B cell (primary cell): ENCODE results near the gene CD4. TPM values are rescaled to one million over a fixed set of nuclear protein-coding genes. Genes with fewer than 3 reads are reported as not detected.

Source experiments
- ATAC-seq: fragments of 200-7000 bp; cut with Tn5 transposase; one replicate; pipeline ENCODE4 v1.10.0; 2021; ENCODE audit warnings: low read depth, mild to moderate bottlenecking, moderate number of reproducible peaks, moderate library complexity
- CTCF ChIA-PET: fragments of 350-600 bp; sonication (Branson Sonifier 250); formaldehyde crosslinking; loops from one replicate; lab custom pipeline; 2021; ENCODE audit warnings: antibody characterized with exemption, inconsistent platforms; lab: Charles Lee
- POLR2A ChIA-PET: fragments of 350-600 bp; sonication (Branson Sonifier 250); formaldehyde crosslinking; loops from one replicate; lab custom pipeline; 2021; ENCODE audit warnings: antibody characterized with exemption; lab: Charles Lee
- DNase-seq: peaks from one replicate; pipeline ENCODE4 v3.0.0; 2013
- H2AFZ ChIP-seq: 2 replicates; pipeline ENCODE4 v1.6.1; 2012; ENCODE audit warnings: mild to moderate bottlenecking, low read depth, low read length; ENCODE audit not compliant: insufficient read depth, poor library complexity, severe bottlenecking
- H3K27ac ChIP-seq, 2 donors: 1 replicate in 1 of 2; 2 replicates in 1 of 2; pipeline ENCODE4 v1.5.1; 2012 to 2013; ENCODE audit warnings: low read length in 2 of 2, mild to moderate bottlenecking in 2 of 2, moderate library complexity in 1 of 2
- H3K27me3 ChIP-seq, 4 experiments: fragments of 200-600 bp in 1 of 4; sonication (generic) in 1 of 4; replicated peaks in 1 of 4; 1 replicate in 2 of 4; 2 replicates in 2 of 4; pipeline versions ENCODE4 v1.6.1 to v1.7.0; 2013 to 2016; ENCODE audit warnings: low read length in 3 of 4, mild to moderate bottlenecking in 2 of 4, mixed read lengths in 1 of 4, moderate library complexity in 1 of 4; ENCODE audit not compliant: insufficient read depth in 4 of 4, control insufficient read depth in 3 of 4; ENCODE audit errors: control extremely low read depth in 1 of 4
- H3K36me3 ChIP-seq, 2 experiments: replicated peaks in 1 of 2; 1 replicate in 1 of 2; 2 replicates in 1 of 2; pipeline versions ENCODE4 v1.6.1 to v1.7.1; 2013; ENCODE audit warnings: low read length in 1 of 2; ENCODE audit not compliant: insufficient read depth in 2 of 2, control insufficient read depth in 1 of 2; ENCODE audit errors: control extremely low read depth in 1 of 2, extremely low read depth in 1 of 2
- H3K4me1 ChIP-seq, 2 donors: fragments of 200-600 bp in 1 of 2; sonication (generic) in 1 of 2; 1 replicate in 1 of 2; 2 replicates in 1 of 2; pipeline versions ENCODE4 v1.5.1 to v1.6.1; 2013 to 2017; ENCODE audit warnings: low read length in 2 of 2; ENCODE audit not compliant: control insufficient read depth in 2 of 2, insufficient read depth in 2 of 2
- H3K4me2 ChIP-seq: replicated peaks from 2 replicates; pipeline ENCODE3; 2012; ENCODE audit warnings: mild to moderate bottlenecking, low read depth, low read length; ENCODE audit not compliant: poor library complexity, severe bottlenecking
- H3K4me3 ChIP-seq, 5 experiments: fragments of 200-600 bp in 1 of 5; sonication (generic) in 1 of 5; 1 replicate in 3 of 5; 2 replicates in 2 of 5; pipeline versions ENCODE4 v1.5.1 to v1.7.0; 2011 to 2016; ENCODE audit warnings: low read length in 4 of 5, mild to moderate bottlenecking in 4 of 5, low read depth in 2 of 5, control low read depth in 1 of 5, moderate library complexity in 1 of 5; ENCODE audit not compliant: insufficient read depth in 1 of 5; ENCODE audit errors: control extremely low read depth in 1 of 5, extremely low read depth in 1 of 5
- H3K79me2 ChIP-seq: fragments of 200-600 bp; sonication (generic); one replicate; pipeline ENCODE4 v1.6.0; 2016; ENCODE audit warnings: low read length; ENCODE audit not compliant: control insufficient read depth, insufficient read depth
- H3K9ac ChIP-seq: fragments of 200-600 bp; sonication (generic); 2 replicates; pipeline ENCODE4 v1.6.1; 2017; ENCODE audit warnings: mild to moderate bottlenecking, low read length, moderate library complexity
- H3K9me3 ChIP-seq, 3 donors: one replicate each; pipeline versions ENCODE4 v1.6.1 to v1.7.1; 2013; ENCODE audit warnings: low read length in 2 of 3; ENCODE audit not compliant: control insufficient read depth in 2 of 3, insufficient read depth in 1 of 3; ENCODE audit errors: control extremely low read depth in 1 of 3
- H4K20me1 ChIP-seq: 2 replicates; pipeline ENCODE4 v1.6.0; 2012; ENCODE audit warnings: mild to moderate bottlenecking, low read length; ENCODE audit not compliant: insufficient read depth, control insufficient read depth, poor library complexity, severe bottlenecking
- H3K27ac Mint-ChIP-seq: one replicate; pipeline ENCODE4 v1.8.0; 2021; ENCODE audit warnings: mixed read lengths
- H3K27me3 Mint-ChIP-seq: one replicate; pipeline ENCODE4 v1.8.0; 2021; ENCODE audit warnings: mixed read lengths
- H3K4me1 Mint-ChIP-seq: one replicate; pipeline ENCODE4 v1.8.0; 2021; ENCODE audit warnings: mixed read lengths
- H3K4me3 Mint-ChIP-seq: one replicate; pipeline ENCODE4 v1.8.0; 2021; ENCODE audit warnings: mixed read lengths
- H3K9me3 Mint-ChIP-seq: one replicate; pipeline ENCODE4 v1.8.0; 2022; ENCODE audit warnings: mixed read lengths; ENCODE audit not compliant: insufficient read depth
- CTCF ChIP-seq: fragments of 200-600 bp; IDR thresholded peaks from one replicate; pipeline ENCODE4 v1.8.0; 2022; ENCODE audit warnings: antibody characterized with exemption, mild to moderate bottlenecking
- EZH2 ChIP-seq: IDR thresholded peaks from 2 replicates; pipeline ENCODE4 v1.6.1; 2012; ENCODE audit warnings: borderline replicate concordance, low read depth, mild to moderate bottlenecking, moderate library complexity, low read length; ENCODE audit not compliant: insufficient read depth, poor library complexity, severe bottlenecking
- WGBS: methylation state at CpG from one replicate; pipeline ENCODE4 v1.1.5; 2013; ENCODE audit warnings: missing lambda C conversion rate; ENCODE audit not compliant: insufficient coverage; 5-methylcytosine and 5-hydroxymethylcytosine counted together
- intact Hi-C: fragments of 100-400 bp; cut with micrococcal nuclease; formaldehyde crosslinking; loops from one replicate; pipeline ENCODE4 v1.10.0; 2022
- polyA plus RNA-seq: library from polyadenylated mRNA; depleted of rRNA; stranded (reverse); fragments of >200 nt; gene quantifications from 2 replicates; pipeline ENCODE4 v1.2.3, GENCODE V29; 2012
- total RNA-seq, 2 donors: library from RNA; stranded (reverse); fragments of 120-200 nt in 1 of 2; gene quantifications; 1 replicate in 1 of 2; 2 replicates in 1 of 2; pipeline versions ENCODE4 v1.2.3 to v1.2.4, GENCODE V29; 2013 to 2022

The CD4 gene
- total and polyA plus RNA-seq, 2 donors (not counting 1 experiment from before 2014, with no cell fraction given), result 0.49 to 2.2 TPM

GRCh38 chr12:6769666-6770065, 19.7 kb upstream of the CD4 start:
- no CpG with 5 or more reads among the region's 4 CpGs for WGBS
- ChIA-PET POLR2A (no interaction called here), CTCF (interaction anchor here (1.2 to 6.0 kb wide), 2 partner anchors 9 to 15 kb away, joined by 4 to 85 read pairs; partner anchors contain the start of gene MLF2)
- Histone ChIP-seq H3K36me3 (no peaks in the 10 kb centered on the region), H3K79me2 (no peaks in the 10 kb centered on the region), H3K27ac (no peak overlapping the region), H3K4me1 (peaks cover 41 to 54% of the 10 kb centered on the region in 2 donors), H4K20me1 (no peaks in the 10 kb centered on the region), H3K9me3 (peaks cover 0 to 16% (median 0%) of the 10 kb centered on the region in 3 donors), H3K4me2 (no peak overlapping the region), H3K4me3 (no peak overlapping the region), H3K27me3 (peaks cover 0 to 81% (median 41%) of the 10 kb centered on the region in 4 experiments), H2AFZ (no peak overlapping the region), H3K9ac (no peak overlapping the region)
- DNase-seq (no peak), ATAC-seq (no peak)
- TF ChIP-seq CTCF (no peak), EZH2 (no peak)
- Mint-ChIP-seq H3K27ac (no peak overlapping the region), H3K4me3 (no peak overlapping the region), H3K4me1 (peaks cover 34% of the 10 kb centered on the region), H3K27me3 (peaks cover 57% of the 10 kb centered on the region), H3K9me3 (no peaks in the 10 kb centered on the region)
- intact Hi-C loops, result loop anchor here (5.0 kb wide), 1 partner anchor 83 kb away; the partner anchor contains the start of genes CDCA3 and USP5

- Histone ChIP-seq H3K9ac (no peak overlapping the region), H3K79me2 (no peaks in the 10 kb centered on the region), H3K27me3 (peaks cover 0 to 83% (median 42%) of the 10 kb centered on the region in 4 experiments), H3K4me2 (no peak overlapping the region), H2AFZ (no peak overlapping the region), H3K4me1 (peaks cover 38 to 55% of the 10 kb centered on the region in 2 donors), H3K36me3 (no peaks in the 10 kb centered on the region), H3K27ac (no peak overlapping the region), H3K4me3 (no peak overlapping the region), H4K20me1 (no peaks in the 10 kb centered on the region), H3K9me3 (peaks cover 0 to 18% (median 0%) of the 10 kb centered on the region in 3 donors)
- Mint-ChIP-seq H3K4me3 (no peak overlapping the region), H3K9me3 (no peaks in the 10 kb centered on the region), H3K27ac (no peak overlapping the region), H3K4me1 (peaks cover 31% of the 10 kb centered on the region), H3K27me3 (peaks cover 57% of the 10 kb centered on the region)
- intact Hi-C loops, result no loop called here
- no peak for TF ChIP-seq EZH2
- no peak for TF ChIP-seq CTCF
- ChIA-PET POLR2A (no interaction called here), CTCF (interaction anchor here (1.2 to 6.0 kb wide), 2 partner anchors 8 to 15 kb away, joined by 4 to 85 read pairs; partner anchors contain the start of gene MLF2)
- DNase-seq (no peak), ATAC-seq (no peak)
- WGBS, result 20% methylated on average over 1 of the region's 12 CpGs
Observed at GRCh38 chr12:6770094-6770493, 19.2 kb upstream of the CD4 start.
